ENCODE data around the gene SAXO1. TPM values are rescaled to one million over a fixed set of nuclear protein-coding genes. Genes with fewer than 3 reads are reported as not detected.

SAXO1 gene
- total and polyA plus RNA-seq, 7 donors, result 0.08 to 1.9 (median 0.38) TPM; not detected in 4

DNA sequence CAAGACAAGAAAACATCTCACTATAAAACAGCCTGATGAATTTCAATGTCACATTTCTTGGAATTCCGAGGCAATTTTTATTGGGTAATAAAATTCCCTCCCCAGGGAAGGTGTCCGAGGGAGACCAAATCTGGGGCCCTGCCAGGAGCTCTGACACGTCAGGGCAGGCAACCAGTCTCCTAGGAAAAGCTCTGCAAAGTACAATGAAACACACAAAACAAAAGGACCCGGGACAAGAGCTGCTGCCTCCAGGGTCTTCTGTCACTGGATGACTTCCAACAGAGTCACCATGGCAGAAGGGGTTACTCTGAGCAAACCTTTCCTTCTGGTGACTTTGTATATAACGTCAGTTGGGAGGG lies 50.8 kb downstream of the SAXO1 start:
- H3K9me3 ChIP-seq, result no peaks in the 10 kb centered on the region
- H3K4me1 ChIP-seq, result no peaks in the 10 kb centered on the region
- no peak overlapping the region for H3K27ac ChIP-seq
- no peaks in the 10 kb centered on the region for H3K27me3 ChIP-seq (ENCODE audit: insufficient read depth in 3 of 3, low read length in 2 of 3)
- 27 to 53% (median 29%) methylated on average over 5 of the region's 5 CpGs for WGBS, 3 donors
- TF ChIP-seq CTCF (IDR thresholded peaks at IDR 0.05), result no peak
- intact Hi-C loops (cut with DNase I), result no loop called here
- ATAC-seq (no peak), DNase-seq (peak in 1 of 2 donors; percentile 53)
- H3K4me3 ChIP-seq, result no peak overlapping the region
- H3K36me3 ChIP-seq (ENCODE audit: insufficient read depth in 1 of 2, low read depth in 1 of 2), result no peaks in the 10 kb centered on the region

DNA sequence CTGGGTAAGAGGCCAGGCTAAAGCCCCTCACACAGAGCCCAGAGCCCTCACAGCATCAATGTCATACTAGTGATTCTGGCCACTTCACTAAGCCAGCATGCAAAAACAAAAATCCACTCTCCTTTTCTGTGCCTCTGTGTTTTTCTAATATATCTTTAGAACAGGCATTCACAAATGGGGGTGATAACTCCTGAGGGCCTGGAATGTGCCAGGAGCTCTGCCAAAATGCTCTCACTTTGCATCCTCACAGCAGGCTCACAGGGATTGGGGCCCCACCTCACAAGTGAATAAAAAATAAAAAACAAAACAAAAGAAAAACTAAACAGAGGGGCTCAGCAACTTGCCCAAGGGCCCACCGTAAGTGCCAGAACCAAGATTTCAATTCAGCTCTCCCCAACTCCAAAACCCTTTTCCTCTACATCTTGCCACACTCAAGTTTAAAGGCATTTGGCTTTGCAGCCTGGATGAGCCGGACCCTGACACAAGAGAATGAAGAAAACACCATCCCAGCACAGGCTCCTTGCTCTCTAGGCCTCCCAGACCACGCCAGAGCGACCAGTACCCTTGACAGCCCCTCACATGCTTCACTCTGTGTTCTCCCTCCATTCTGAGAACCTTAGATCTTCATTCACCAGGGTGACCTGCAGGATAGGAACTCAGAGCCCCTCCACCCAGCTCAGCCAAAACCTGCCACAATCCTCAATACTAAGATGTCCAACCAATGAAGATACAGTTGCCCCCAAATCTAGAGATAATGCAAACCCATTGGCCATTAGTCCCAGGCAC lies 51.3 kb downstream of the SAXO1 start:
- H3K27ac ChIP-seq, result no peak overlapping the region
- 85 to 96% (median 87%) methylated on average over 4 of the region's 4 CpGs for WGBS, 3 donors
- no peak overlapping the region for H3K4me3 ChIP-seq
- H3K36me3 ChIP-seq (ENCODE audit: insufficient read depth in 1 of 2, low read depth in 1 of 2), result no peaks in the 10 kb centered on the region
- intact Hi-C loops (cut with DNase I), result no loop called here
- H3K27me3 ChIP-seq (ENCODE audit: insufficient read depth in 3 of 3, low read length in 2 of 3), result no peaks in the 10 kb centered on the region
- TF ChIP-seq CTCF (IDR thresholded peaks at IDR 0.05), result no peak
- no peaks in the 10 kb centered on the region for H3K4me1 ChIP-seq
- H3K9me3 ChIP-seq, result no peaks in the 10 kb centered on the region
- no peak for ATAC-seq
- no peak for DNase-seq

DNA sequence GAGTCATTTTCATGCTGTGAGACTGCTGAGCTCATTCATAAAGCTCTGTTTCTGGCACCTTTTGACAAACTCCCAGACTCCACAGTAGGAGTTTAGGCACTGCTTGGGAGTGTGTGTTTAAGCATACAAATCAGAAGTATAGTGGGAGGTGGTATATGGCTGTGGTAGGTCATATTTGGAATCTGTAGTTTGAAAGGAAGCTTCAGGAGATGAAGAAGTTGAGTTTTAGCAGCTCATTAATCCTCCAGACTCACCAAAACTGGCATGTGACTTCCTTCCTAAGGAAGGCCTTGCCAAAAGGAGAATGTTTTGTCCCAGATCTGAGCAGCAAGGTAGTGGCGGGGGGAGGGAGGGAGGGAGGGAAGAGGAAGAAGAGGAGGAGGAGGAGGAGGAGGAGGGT lies 52.8 kb downstream of the SAXO1 start:
- Histone ChIP-seq H3K4me3 (no peak overlapping the region), H3K36me3 (ENCODE audit: insufficient read depth in 1 of 2, low read depth in 1 of 2) (no peaks in the 10 kb centered on the region), H3K27ac (no peak overlapping the region), H3K9me3 (no peaks in the 10 kb centered on the region), H3K4me1 (no peaks in the 10 kb centered on the region), H3K27me3 (ENCODE audit: insufficient read depth in 3 of 3, low read length in 2 of 3) (no peaks in the 10 kb centered on the region)
- no peak for TF ChIP-seq CTCF (IDR thresholded peaks at IDR 0.05)
- intact Hi-C loops (cut with DNase I), result no loop called here
- ATAC-seq (no peak), DNase-seq (no peak)
- 0 to 20% (median 20%) methylated on average over 1 of the region's 1 CpG for WGBS, 3 donors

DNA sequence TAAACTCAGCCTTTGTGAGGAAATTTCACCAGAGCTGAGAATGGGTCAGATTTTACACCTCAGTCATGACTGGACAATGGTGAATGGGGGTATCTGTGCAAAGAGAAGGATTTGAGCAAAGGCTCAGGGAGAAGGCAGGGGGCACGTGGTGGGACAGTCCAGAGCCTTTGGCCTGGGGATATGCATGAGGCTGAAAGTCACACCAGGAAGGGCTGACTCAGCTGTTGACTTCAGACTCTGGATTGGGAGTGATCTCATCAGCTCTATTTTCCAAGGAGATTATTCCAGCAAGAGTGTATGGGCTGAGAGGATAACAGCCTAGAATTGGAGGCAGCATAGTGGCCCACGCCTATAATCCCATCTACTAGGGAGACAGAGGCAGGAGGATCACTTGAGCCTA lies 53.6 kb downstream of the SAXO1 start:
- Histone ChIP-seq H3K9me3 (no peaks in the 10 kb centered on the region), H3K27me3 (ENCODE audit: insufficient read depth in 3 of 3, low read length in 2 of 3) (no peaks in the 10 kb centered on the region), H3K4me1 (no peaks in the 10 kb centered on the region), H3K4me3 (no peak overlapping the region), H3K36me3 (ENCODE audit: insufficient read depth in 1 of 2, low read depth in 1 of 2) (no peaks in the 10 kb centered on the region), H3K27ac (no peak overlapping the region)
- ATAC-seq (no peak), DNase-seq (no peak)
- WGBS, 3 donors, result 32 to 46% (median 36%) methylated on average over 2 of the region's 2 CpGs
- TF ChIP-seq CTCF (IDR thresholded peaks at IDR 0.05), result no peak
- intact Hi-C loops (cut with DNase I), result no loop called here

GRCh38 chr9:18978188-18978587 lies 54.8 kb downstream of the SAXO1 start:
- DNase-seq (no peak), ATAC-seq (no peak)
- TF ChIP-seq CTCF (IDR thresholded peaks at IDR 0.05), result no peak
- no peaks in the 10 kb centered on the region for H3K4me1 ChIP-seq
- intact Hi-C loops (cut with DNase I), result no loop called here
- 98% methylated on average over 2 of the region's 2 CpGs for WGBS, 3 donors
- H3K27me3 ChIP-seq (ENCODE audit: insufficient read depth in 3 of 3, low read length in 2 of 3), result no peaks in the 10 kb centered on the region
- no peaks in the 10 kb centered on the region for H3K9me3 ChIP-seq
- H3K36me3 ChIP-seq (ENCODE audit: insufficient read depth in 1 of 2, low read depth in 1 of 2), result no peaks in the 10 kb centered on the region
- no peak overlapping the region for H3K27ac ChIP-seq
- H3K4me3 ChIP-seq, result no peak overlapping the region
